GM19099 (cell line): ENCODE data around the gene MSRB1.

Experiments used
- POLR2A ChIP-seq: IDR thresholded peaks from 3 replicates; pipeline ENCODE4 v1.6.1; 2011; ENCODE audit warnings: low read depth; ENCODE audit not compliant: insufficient read length; ENCODE audit errors: extremely low read depth

Gene MSRB1

DNA sequence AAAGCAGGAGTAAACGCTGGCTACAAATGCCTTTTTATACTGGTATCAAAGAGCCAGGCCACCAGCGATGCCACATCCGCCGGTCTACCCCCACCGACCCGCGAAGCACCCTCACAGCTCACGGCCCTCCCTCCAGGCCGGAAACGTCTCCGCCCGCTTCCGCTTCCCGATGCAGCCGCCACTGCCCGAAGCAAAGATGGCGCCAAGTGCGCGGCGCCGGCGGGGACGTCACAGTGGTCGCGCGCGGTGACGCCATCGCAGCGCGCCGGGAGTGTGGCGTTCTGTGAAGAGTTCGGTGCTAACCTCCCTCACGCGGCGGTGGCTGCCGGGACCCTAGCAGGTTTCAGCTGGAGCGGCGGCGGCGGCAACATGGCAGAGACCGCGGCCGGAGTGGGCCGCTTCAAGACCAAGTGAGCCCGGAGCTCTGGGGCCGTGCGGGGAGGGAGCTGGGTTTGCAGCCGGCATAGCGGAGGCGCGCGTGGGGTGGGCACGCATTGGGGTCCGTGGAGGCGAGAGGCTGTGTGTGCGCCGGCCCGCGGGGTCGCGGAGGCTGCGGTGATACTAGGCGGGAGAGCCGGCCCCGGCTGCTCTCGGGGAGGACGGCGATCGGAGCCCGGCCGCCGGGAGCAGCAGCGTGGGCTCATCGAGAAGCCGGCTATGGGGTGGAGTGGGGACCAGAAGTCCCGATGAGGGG, 28.9 kb upstream of the MSRB1 start, which contains the start of gene TBL3:
Gene TBL3 (plus strand): TSS at position 258 of the 694 bp plus-strand sequence. CDS start 112 bp downstream, at position 370.
- peak; percentile 95 for TF ChIP-seq POLR2A

- TF ChIP-seq POLR2A, result no peak
Observed at GRCh38 chr16:1968146-1968953, 25.4 kb upstream of the MSRB1 start.

DNA sequence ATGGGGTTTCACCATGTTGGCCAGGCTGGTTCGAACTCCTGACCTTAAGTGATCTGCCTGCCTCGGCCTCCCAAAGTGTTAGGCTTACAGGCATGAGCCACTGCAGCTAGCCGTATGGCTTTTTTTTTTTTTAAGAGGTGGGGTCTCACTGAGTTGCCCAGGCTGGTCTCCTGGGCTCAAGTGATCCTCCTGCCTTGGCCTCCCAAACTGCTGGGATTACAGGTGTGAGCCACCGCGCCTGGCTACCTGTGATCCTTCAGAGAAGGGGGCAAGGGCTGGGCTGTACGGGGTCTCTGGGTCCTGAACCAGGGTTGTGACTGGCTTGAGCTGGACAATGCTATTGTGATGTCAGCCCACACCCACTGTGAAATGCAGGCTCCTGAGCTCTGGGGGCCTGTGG, 23.5 kb upstream of the MSRB1 start, which contains the start of gene RNF151:
Gene RNF151 (plus strand): TSS at position 397 of the 400 bp plus-strand sequence. CDS start 26 bp downstream, outside the sequence.
- TF ChIP-seq POLR2A, result peak; percentile 20

- no peak for TF ChIP-seq POLR2A
Observed at GRCh38 chr16:1965396-1966001, 22.5 kb upstream of the MSRB1 start.

- TF ChIP-seq POLR2A, result peak; percentile 100
Observed at GRCh38 chr16:1964506-1965395, 21.8 kb upstream of the MSRB1 start, which contains the start of gene RPS2. Gene RPS2 (minus strand): TSS chr16:1964826. CDS start chr16:1964625, 201 bp downstream.

GRCh38 chr16:1963806-1964505, 21.0 kb upstream of the MSRB1 start:
- TF ChIP-seq POLR2A, result no peak

DNA sequence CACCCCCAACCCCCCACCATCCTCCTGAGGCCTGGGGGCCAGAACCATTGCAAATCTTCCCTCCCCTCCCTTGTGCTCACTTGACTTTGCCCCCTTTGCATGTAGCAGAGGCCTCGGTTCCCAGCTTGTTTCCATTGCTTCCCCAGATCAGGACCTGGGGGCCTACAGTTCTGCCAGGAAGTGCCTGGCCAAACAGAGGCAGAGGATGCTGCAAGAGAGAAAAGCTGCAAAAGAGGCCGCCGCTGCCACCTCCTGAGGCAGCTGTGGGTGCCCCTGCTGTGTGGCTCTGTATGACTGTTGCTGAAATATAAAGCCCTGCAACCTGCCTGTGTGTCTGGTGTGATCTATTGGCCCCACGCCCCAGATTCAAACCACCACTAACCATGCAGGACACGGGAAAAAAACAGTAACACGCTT, 18.7 kb upstream of the MSRB1 start:
- no peak for TF ChIP-seq POLR2A

DNA sequence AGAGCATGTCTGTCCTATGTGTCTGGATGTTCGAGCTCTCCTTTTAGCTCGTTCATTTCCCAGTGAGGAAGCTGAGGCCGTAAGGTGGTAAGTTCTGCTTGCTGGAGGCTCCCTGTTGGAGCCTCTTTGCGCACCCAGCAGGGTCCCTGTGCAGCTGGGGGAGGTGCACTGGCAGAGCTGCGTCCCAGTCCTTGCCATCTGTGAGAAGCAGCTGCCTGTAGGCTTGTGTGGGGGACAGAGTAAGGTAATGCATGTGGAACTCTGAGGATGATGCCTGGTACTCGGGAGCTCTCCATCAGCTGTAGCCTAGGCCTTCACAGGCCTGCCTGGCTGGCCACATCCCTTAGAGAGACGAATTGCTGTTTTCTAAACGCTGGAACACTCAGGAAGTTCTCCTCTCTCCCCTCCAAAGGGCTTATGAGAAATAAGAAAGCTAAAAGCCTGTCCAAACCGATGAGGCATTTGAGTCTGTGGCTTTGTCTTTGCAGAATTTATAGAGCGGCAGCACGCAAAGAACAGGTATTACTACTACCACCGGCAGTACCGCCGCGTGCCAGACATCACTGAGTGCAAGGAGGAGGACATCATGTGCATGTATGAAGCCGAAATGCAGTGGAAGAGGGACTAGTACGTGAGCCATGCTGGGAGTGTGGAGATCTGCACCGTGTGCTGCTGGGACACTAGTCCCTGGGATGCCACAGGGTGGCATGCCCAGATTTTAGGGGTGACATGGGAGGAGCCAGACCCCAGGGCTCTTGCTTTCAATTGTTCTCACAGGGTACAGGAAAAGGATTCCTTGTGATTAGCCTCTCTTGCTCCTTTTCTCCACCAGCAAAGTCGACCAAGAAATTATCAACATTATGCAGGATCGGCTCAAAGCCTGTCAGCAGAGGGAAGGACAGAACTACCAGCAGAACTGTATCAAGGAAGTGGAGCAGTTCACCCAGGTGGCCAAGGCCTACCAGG, 17.9 kb upstream of the MSRB1 start:
- peak; percentile 57 for TF ChIP-seq POLR2A

DNA sequence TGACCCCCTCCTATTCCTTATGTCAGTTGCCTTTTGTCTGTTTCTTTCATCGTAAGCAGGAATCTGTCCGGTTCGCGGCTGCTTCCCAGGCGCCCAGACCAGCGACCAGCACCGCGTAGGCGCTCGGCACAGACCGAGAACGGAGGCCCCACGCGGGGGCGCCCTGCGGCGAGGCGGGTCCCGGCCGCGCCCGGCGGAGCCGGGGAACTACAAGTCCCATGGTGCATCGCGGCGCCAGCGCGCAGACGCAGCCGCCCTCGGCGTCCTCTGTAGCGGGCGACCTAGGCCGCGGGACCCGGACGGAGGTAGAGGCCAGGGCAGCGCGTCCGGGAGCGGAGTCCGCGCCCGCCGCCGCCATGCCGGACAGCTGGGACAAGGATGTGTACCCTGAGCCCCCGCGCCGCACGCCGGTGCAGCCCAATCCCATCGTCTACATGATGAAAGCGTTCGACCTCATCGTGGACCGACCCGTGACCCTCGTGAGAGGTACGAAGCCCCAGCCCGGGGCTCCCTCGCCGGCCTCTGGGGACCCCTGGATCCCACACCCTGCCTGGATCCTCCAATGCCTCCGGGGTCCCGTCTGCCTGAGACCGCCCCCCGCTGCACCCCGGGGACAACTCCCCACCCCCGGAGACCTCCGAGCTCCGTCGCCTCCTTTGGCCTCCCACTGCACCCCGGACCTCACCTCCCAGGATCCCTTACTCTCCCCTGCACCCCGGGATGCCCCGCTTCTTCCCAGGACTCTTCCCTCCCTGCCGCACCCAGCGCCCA, 16.5 kb upstream of the MSRB1 start, which contains the start of gene NDUFB10:
Gene NDUFB10 (plus strand): TSS at position 270 of the 771 bp plus-strand sequence. CDS start 87 bp downstream, at position 357.
- TF ChIP-seq POLR2A, result peak; percentile 88

DNA sequence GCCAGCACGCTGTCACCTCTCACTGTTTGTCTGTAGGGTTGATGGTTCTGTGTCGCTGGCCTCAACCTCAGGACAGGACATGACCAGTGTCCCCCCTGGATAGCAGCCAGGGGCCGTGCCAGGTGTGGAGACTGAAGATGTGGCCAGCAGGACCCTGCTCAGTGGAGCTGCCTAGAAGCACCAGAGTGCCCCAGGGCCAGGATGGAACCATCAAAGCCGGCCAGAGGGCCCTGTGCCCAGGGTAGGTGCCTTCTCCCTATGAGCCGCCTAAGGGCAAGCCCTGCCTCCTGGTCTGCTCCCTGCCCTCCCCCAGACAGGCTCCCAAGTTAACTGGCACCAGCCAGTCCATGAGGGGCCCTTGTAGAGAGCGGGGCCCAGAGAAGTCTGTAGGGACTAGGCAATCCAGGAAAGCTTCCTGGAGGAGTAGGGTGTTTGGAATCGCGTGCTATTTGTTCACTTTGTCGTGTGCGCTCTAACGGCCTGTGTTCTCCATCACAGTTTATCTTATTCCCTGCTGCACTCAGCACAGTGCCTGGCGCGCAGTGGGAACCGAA, 15.8 kb upstream of the MSRB1 start:
- TF ChIP-seq POLR2A, result no peak

DNA sequence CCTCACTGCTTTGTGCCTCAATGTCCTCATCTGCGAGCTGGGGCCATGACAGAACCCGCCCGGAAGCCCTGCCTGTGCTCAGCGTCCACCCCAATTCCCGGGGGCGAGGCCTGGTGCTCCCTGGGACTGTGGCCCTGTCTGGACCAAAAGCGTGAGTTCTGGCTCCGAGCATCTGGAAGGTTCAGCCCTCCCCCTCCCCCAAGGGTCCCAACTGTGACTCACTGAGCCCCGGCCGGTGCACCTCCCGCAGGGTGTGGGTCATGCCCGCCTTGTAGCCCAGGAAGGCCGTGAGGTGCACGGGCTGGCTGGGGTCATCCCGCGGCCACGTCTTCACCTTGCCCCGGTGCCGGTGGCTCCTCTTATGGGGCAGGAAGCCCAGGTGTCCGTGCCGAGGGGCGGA, 10.7 kb upstream of the MSRB1 start:
- TF ChIP-seq POLR2A, result no peak

- TF ChIP-seq POLR2A, result no peak
Observed at GRCh38 chr16:1950559-1950958, 7.6 kb upstream of the MSRB1 start.

GRCh38 chr16:1950047-1950446, 7.0 kb upstream of the MSRB1 start:
- no peak for TF ChIP-seq POLR2A
